ENCODE results near the gene ATRAID. TPM values are rescaled to one million over a fixed set of nuclear protein-coding genes. Genes with fewer than 3 reads are reported as not detected.

Gene ATRAID
- total RNA-seq, 2 donors from 2014 or later = 80.7 to 83.4 TPM

GRCh38 chr2:27179344-27180000 lies 32.4 kb upstream of the ATRAID start:
- no peak for DNase-seq
- H3K9ac ChIP-seq (ENCODE audit: low read depth in 2 of 2, low read length in 2 of 2) = no peak overlapping the region
- H3K36me3 ChIP-seq = no peaks in the 10 kb centered on the region
- H3K27me3 ChIP-seq = no peaks in the 10 kb centered on the region
- intact Hi-C loops (cut with DNase I) = no loop called here
- no peak overlapping the region for H3K27ac ChIP-seq
- TF ChIP-seq, protein P1, sequence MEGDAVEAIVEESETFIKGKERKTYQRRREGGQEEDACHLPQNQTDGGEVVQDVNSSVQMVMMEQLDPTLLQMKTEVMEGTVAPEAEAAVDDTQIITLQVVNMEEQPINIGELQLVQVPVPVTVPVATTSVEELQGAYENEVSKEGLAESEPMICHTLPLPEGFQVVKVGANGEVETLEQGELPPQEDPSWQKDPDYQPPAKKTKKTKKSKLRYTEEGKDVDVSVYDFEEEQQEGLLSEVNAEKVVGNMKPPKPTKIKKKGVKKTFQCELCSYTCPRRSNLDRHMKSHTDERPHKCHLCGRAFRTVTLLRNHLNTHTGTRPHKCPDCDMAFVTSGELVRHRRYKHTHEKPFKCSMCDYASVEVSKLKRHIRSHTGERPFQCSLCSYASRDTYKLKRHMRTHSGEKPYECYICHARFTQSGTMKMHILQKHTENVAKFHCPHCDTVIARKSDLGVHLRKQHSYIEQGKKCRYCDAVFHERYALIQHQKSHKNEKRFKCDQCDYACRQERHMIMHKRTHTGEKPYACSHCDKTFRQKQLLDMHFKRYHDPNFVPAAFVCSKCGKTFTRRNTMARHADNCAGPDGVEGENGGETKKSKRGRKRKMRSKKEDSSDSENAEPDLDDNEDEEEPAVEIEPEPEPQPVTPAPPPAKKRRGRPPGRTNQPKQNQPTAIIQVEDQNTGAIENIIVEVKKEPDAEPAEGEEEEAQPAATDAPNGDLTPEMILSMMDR (IDR thresholded peaks at IDR 0.05) = no peak
- H3K4me1 ChIP-seq = no peaks in the 10 kb centered on the region
- H3K4me3 ChIP-seq = no peak overlapping the region
- no peaks in the 10 kb centered on the region for H3K9me3 ChIP-seq

- Histone ChIP-seq H3K4me1 (no peaks in the 10 kb centered on the region), H3K9ac (ENCODE audit: low read depth in 2 of 2, low read length in 2 of 2) (no peak overlapping the region), H3K27ac (no peak overlapping the region), H3K9me3 (no peaks in the 10 kb centered on the region), H3K27me3 (no peaks in the 10 kb centered on the region), H3K36me3 (no peaks in the 10 kb centered on the region), H3K4me3 (no peak overlapping the region)
- TF ChIP-seq, protein P1 (IDR thresholded peaks at IDR 0.05) = no peak
- intact Hi-C loops (cut with DNase I) = no loop called here
- DNase-seq = no peak
These were observed 29.5 kb upstream of the ATRAID start for GRCh38 chr2:27182346-27182745.

DNA sequence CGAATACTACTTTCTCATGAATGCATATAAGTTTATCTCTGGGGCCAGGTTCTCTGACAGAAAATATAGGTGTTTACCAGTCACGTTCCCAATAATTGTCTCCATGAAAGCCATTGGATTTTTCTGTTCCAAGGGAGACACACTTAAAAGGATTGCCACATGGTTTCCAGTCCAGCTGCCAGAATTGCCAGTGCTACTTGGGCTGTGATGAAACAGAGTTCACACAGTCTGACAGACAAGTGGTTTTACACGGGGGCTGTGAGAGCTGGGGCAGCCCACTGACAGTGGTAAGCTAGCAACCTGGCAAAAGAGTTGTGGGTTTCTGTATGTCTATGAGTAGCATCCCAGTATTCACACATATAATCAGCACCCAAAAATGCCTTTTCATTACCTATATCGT lies 27.7 kb upstream of the ATRAID start:
- Histone ChIP-seq H3K9ac (ENCODE audit: low read depth in 2 of 2, low read length in 2 of 2) (no peak overlapping the region), H3K4me1 (no peaks in the 10 kb centered on the region), H3K36me3 (no peaks in the 10 kb centered on the region), H3K9me3 (no peaks in the 10 kb centered on the region), H3K27ac (peak overlapping the region; percentile 6), H3K4me3 (no peak overlapping the region), H3K27me3 (no peaks in the 10 kb centered on the region)
- TF ChIP-seq, protein P1 (IDR thresholded peaks at IDR 0.05) = no peak
- intact Hi-C loops (cut with DNase I) = no loop called here
- DNase-seq = no peak

- H3K36me3 ChIP-seq = no peaks in the 10 kb centered on the region
- TF ChIP-seq, protein P1 (IDR thresholded peaks at IDR 0.05) = no peak
- no peaks in the 10 kb centered on the region for H3K27me3 ChIP-seq
- DNase-seq = no peak
- no peak overlapping the region for H3K4me3 ChIP-seq
- H3K4me1 ChIP-seq = no peaks in the 10 kb centered on the region
- no peaks in the 10 kb centered on the region for H3K9me3 ChIP-seq
- H3K9ac ChIP-seq (ENCODE audit: low read depth in 2 of 2, low read length in 2 of 2) = no peak overlapping the region
- peak overlapping the region; percentile 59 for H3K27ac ChIP-seq
- intact Hi-C loops (cut with DNase I) = no loop called here
These were observed 26.4 kb upstream of the ATRAID start for GRCh38 chr2:27185331-27186026.

GRCh38 chr2:27186613-27187345 lies 25.1 kb upstream of the ATRAID start:
- TF ChIP-seq, protein P1 (IDR thresholded peaks at IDR 0.05) = no peak
- no peak for DNase-seq
- Histone ChIP-seq H3K9me3 (no peaks in the 10 kb centered on the region), H3K36me3 (no peaks in the 10 kb centered on the region), H3K4me1 (no peaks in the 10 kb centered on the region), H3K27me3 (no peaks in the 10 kb centered on the region), H3K4me3 (no peak overlapping the region), H3K9ac (ENCODE audit: low read depth in 2 of 2, low read length in 2 of 2) (no peak overlapping the region), H3K27ac (no peak overlapping the region)
- intact Hi-C loops (cut with DNase I) = no loop called here

Data from colonic mucosa (tissue), 4 donors.